ENCODE results near the gene HOXD11.

HOXD11 gene

GRCh38 chr2:176151442-176152287, 44.6 kb downstream of the HOXD11 start, which contains the start of gene HOXD4:
Gene HOXD4 (plus strand): TSS chr2:176151550. CDS start chr2:176151634, 84 bp downstream.
- no peak for DNase-seq

GRCh38 chr2:176152350-176153181, 45.5 kb downstream of the HOXD11 start:
- no peak for DNase-seq

GRCh38 chr2:176154576-176155252, 47.6 kb downstream of the HOXD11 start:
- DNase-seq: no peak

GRCh38 chr2:176155356-176156044, 48.4 kb downstream of the HOXD11 start:
- DNase-seq: no peak

- no peak for DNase-seq
Observed at GRCh38 chr2:176156301-176156806, 49.3 kb downstream of the HOXD11 start.

- no peak for DNase-seq
Observed at GRCh38 chr2:176156807-176157498, 49.9 kb downstream of the HOXD11 start, which contains the start of gene HOXD3. Gene HOXD3 (plus strand): TSS chr2:176157307. CDS start chr2:176169115, 11,808 bp downstream.

GRCh38 chr2:176157499-176158185, 50.6 kb downstream of the HOXD11 start:
- no peak for DNase-seq

- DNase-seq: no peak
Observed at GRCh38 chr2:176158186-176158591, 51.1 kb downstream of the HOXD11 start.

- no peak for DNase-seq
Observed at GRCh38 chr2:176158855-176159662, 52.0 kb downstream of the HOXD11 start.
